H1 (cell line): ENCODE measurements around the gene SIAH3. TPM values are rescaled to one million over a fixed set of nuclear protein-coding genes. Genes with fewer than 3 reads are reported as not detected.

Source experiments
- CTCF ChIA-PET: fragments of 300-600 bp; sonication (Branson Sonifier 250); formaldehyde crosslinking; loops from one replicate; lab custom pipeline; 2021; ENCODE audit not compliant: partially characterized antibody; lab: Charles Lee
- POLR2A ChIA-PET: fragments of 300-600 bp; sonication (Branson Sonifier 250); formaldehyde crosslinking; loops from one replicate; lab custom pipeline; 2021; ENCODE audit warnings: inconsistent platforms; ENCODE audit not compliant: partially characterized antibody; lab: Charles Lee
- DNase-seq, 2 experiments: peaks; one replicate each; pipeline versions ENCODE4 v3.0.0 to v3.0.0-alpha.2; 2010 to 2022; ENCODE audit warnings: low spot score in 2 of 2, low read depth in 1 of 2, mixed read lengths in 1 of 2
- FAIRE-seq: peaks from 2 replicates; lab custom pipeline; 2011; peaks lifted over from hg19 to GRCh38; lab: Jason Lieb, UNC
- H2AFZ ChIP-seq: 2 replicates; pipeline ENCODE4 v1.8.1; 2012; ENCODE audit warnings: low read length, inconsistent platforms
- H2AK5ac ChIP-seq: 2 replicates; pipeline ENCODE4 v1.6.1; 2013; ENCODE audit warnings: low read depth, low read length
- H2BK120ac ChIP-seq: replicated peaks from 2 replicates; pipeline ENCODE3; 2013; ENCODE audit warnings: low read depth, low read length, inconsistent platforms
- H2BK12ac ChIP-seq: 2 replicates; pipeline ENCODE4 v1.6.1; 2013; ENCODE audit warnings: low read depth, low read length
- H2BK15ac ChIP-seq: 2 replicates; pipeline ENCODE4 v1.6.1; 2013; ENCODE audit warnings: low read length
- H2BK20ac ChIP-seq: 2 replicates; pipeline ENCODE4 v1.6.1; 2013; ENCODE audit warnings: low read length
- H2BK5ac ChIP-seq: 2 replicates; pipeline ENCODE4 v1.6.1; 2013; ENCODE audit warnings: low read depth, low read length
- H3K14ac ChIP-seq: 2 replicates; pipeline ENCODE4 v1.6.1; 2013; ENCODE audit warnings: inconsistent platforms; ENCODE audit not compliant: insufficient read length
- H3K18ac ChIP-seq: 2 replicates; pipeline ENCODE4 v1.6.1; 2013; ENCODE audit warnings: low read length; ENCODE audit errors: extremely low read depth
- H3K23ac ChIP-seq: 2 replicates; pipeline ENCODE4 v1.6.1; 2013; ENCODE audit warnings: inconsistent platforms; ENCODE audit not compliant: insufficient read length
- H3K23me2 ChIP-seq: 2 replicates; pipeline ENCODE4 v1.6.1; 2013; ENCODE audit warnings: low read depth, low read length
- H3K27ac ChIP-seq: 2 replicates; pipeline ENCODE4 v1.6.1; 2011; ENCODE audit warnings: low read depth, low read length, inconsistent platforms
- H3K27me3 ChIP-seq, 4 experiments: replicated peaks in 1 of 4; 1 replicate in 1 of 4; 2 replicates in 3 of 4; pipeline versions ENCODE4 v1.6.1 to v1.8.1; 2011 to 2013; ENCODE audit warnings: low read length in 3 of 4, mild to moderate bottlenecking in 3 of 4, inconsistent platforms in 2 of 4, mixed read lengths in 2 of 4, moderate library complexity in 1 of 4; ENCODE audit not compliant: control insufficient read depth in 3 of 4, insufficient read depth in 3 of 4; ENCODE audit errors: extremely low read depth in 1 of 4
- H3K36me3 ChIP-seq, 4 experiments: 2 replicates each; pipeline versions ENCODE4 v1.6.1 to v1.8.1; 2011 to 2013; ENCODE audit warnings: mild to moderate bottlenecking in 4 of 4, low read length in 3 of 4, moderate library complexity in 2 of 4, control low read depth in 1 of 4, inconsistent platforms in 1 of 4; ENCODE audit not compliant: insufficient read depth in 4 of 4, control insufficient read depth in 2 of 4
- H3K4ac ChIP-seq: replicated peaks from 2 replicates; pipeline ENCODE3; 2013; ENCODE audit warnings: low read length, low read depth, mixed read lengths, inconsistent platforms; ENCODE audit not compliant: insufficient read length
- H3K4me1 ChIP-seq, 4 experiments: replicated peaks in 1 of 4; 1 replicate in 1 of 4; 2 replicates in 3 of 4; pipeline versions ENCODE4 v1.6.1 to v1.8.1; 2011 to 2013; ENCODE audit warnings: low read length in 3 of 4, inconsistent platforms in 2 of 4, mixed read lengths in 1 of 4; ENCODE audit not compliant: insufficient read depth in 4 of 4, control insufficient read depth in 3 of 4
- H3K4me2 ChIP-seq, 2 experiments: 2 replicates each; pipeline versions ENCODE4 v1.6.1 to v1.8.1; 2011 to 2013; ENCODE audit warnings: low read depth in 2 of 2, low read length in 2 of 2, control low read depth in 1 of 2, inconsistent platforms in 1 of 2, mild to moderate bottlenecking in 1 of 2; ENCODE audit not compliant: insufficient read depth in 1 of 2
- H3K4me3 ChIP-seq, 4 experiments: fragments of 200-600, 300-600 bp in 1 of 4; sonication (generic), shearing (Covaris generic), sonication (Bioruptor Twin) in 1 of 4; 2 replicates each; pipeline versions ENCODE4 v1.5.1 to v1.8.1; 2011 to 2016; ENCODE audit warnings: low read length in 4 of 4, low read depth in 3 of 4, control low read depth in 2 of 4, inconsistent platforms in 2 of 4, mild to moderate bottlenecking in 2 of 4, mixed read lengths in 1 of 4, moderate library complexity in 1 of 4; ENCODE audit not compliant: insufficient read depth in 2 of 4; ENCODE audit errors: extremely low read depth in 1 of 4
- H3K56ac ChIP-seq: replicated peaks from 2 replicates; pipeline ENCODE3; 2013; ENCODE audit warnings: low read depth, mild to moderate bottlenecking, mixed read lengths, low read length, inconsistent platforms; ENCODE audit not compliant: insufficient read length
- H3K79me1 ChIP-seq: 2 replicates; pipeline ENCODE4 v1.6.1; 2013; ENCODE audit warnings: low read depth, low read length, control low read depth
- H3K79me2 ChIP-seq, 2 experiments: 2 replicates each; pipeline versions ENCODE4 v1.6.1 to v1.8.1; 2012 to 2013; ENCODE audit warnings: low read length in 2 of 2, mild to moderate bottlenecking in 2 of 2, inconsistent platforms in 1 of 2; ENCODE audit not compliant: insufficient read depth in 2 of 2, control insufficient read depth in 1 of 2
- H3K9ac ChIP-seq, 4 experiments: replicated peaks in 1 of 4; 1 replicate in 1 of 4; 2 replicates in 3 of 4; pipeline versions ENCODE4 v1.6.1 to v1.8.1; 2011 to 2013; ENCODE audit warnings: low read depth in 3 of 4, low read length in 3 of 4, control low read depth in 2 of 4, mild to moderate bottlenecking in 2 of 4, moderate library complexity in 2 of 4, inconsistent platforms in 1 of 4; ENCODE audit errors: extremely low read depth in 1 of 4
- H3K9me3 ChIP-seq, 2 experiments: 2 replicates each; pipeline versions ENCODE4 v1.6.1 to v1.8.1; 2012 to 2013; ENCODE audit warnings: mild to moderate bottlenecking in 2 of 2, moderate library complexity in 2 of 2, control low read depth in 1 of 2, inconsistent platforms in 1 of 2, low read depth in 1 of 2, low read length in 1 of 2, mixed read lengths in 1 of 2; ENCODE audit not compliant: insufficient read depth in 2 of 2
- H4K20me1 ChIP-seq, 2 experiments: replicated peaks in 1 of 2; 2 replicates each; pipeline versions ENCODE3 to v1.8.1; 2011 to 2013; ENCODE audit warnings: inconsistent platforms in 2 of 2, low read length in 2 of 2, mild to moderate bottlenecking in 1 of 2; ENCODE audit not compliant: insufficient read depth in 2 of 2, control insufficient read depth in 1 of 2
- H4K5ac ChIP-seq: 2 replicates; pipeline ENCODE4 v1.6.1; 2013; ENCODE audit warnings: low read length, low read depth, mixed read lengths, inconsistent platforms; ENCODE audit not compliant: insufficient read length
- H4K8ac ChIP-seq: 2 replicates; pipeline ENCODE4 v1.8.0; 2013; ENCODE audit warnings: mild to moderate bottlenecking, moderate library complexity, low read length, inconsistent platforms; ENCODE audit not compliant: insufficient read depth; ENCODE audit errors: extremely low read depth
- H4K91ac ChIP-seq: replicated peaks from 2 replicates; pipeline ENCODE3; 2013; ENCODE audit warnings: low read length, mixed read lengths, inconsistent platforms; ENCODE audit not compliant: insufficient read length
- ATF3 ChIP-seq: IDR thresholded peaks from 2 replicates; pipeline ENCODE4 v1.6.1; 2011; ENCODE audit warnings: low read depth, mild to moderate bottlenecking, low read length; ENCODE audit not compliant: insufficient read depth
- BACH1 ChIP-seq: IDR thresholded peaks from 2 replicates; pipeline ENCODE4 v1.6.1; 2012; ENCODE audit warnings: low read length, improper control_type of control experiment
- E2F6 ChIP-seq: IDR thresholded peaks from 2 replicates; pipeline ENCODE4 v1.6.1; 2012; ENCODE audit warnings: inconsistent platforms
- FOSL1 ChIP-seq: IDR thresholded peaks from 2 replicates; pipeline ENCODE4 v1.6.1; 2011; ENCODE audit warnings: mild to moderate bottlenecking, low read depth, low read length, moderate library complexity; ENCODE audit not compliant: insufficient read depth
- GABPA ChIP-seq: IDR thresholded peaks from 2 replicates; pipeline ENCODE4 v1.6.1; 2011; ENCODE audit warnings: mild to moderate bottlenecking, low read length, moderate library complexity, borderline replicate concordance; ENCODE audit not compliant: insufficient read depth
- MAFK ChIP-seq: IDR thresholded peaks from 2 replicates; pipeline ENCODE4 v1.6.1; 2012; ENCODE audit warnings: low read depth, mild to moderate bottlenecking, improper control_type of control experiment, low read length
- MAX ChIP-seq: IDR thresholded peaks from 2 replicates; pipeline ENCODE4 v1.6.1; 2012; ENCODE audit warnings: inconsistent platforms
- PHF8 ChIP-seq: fragments of 200-600 bp; sonication (generic); conservative IDR thresholded peaks from 2 replicates; pipeline ENCODE4 v1.7.1; 2012; ENCODE audit warnings: low read depth, mild to moderate bottlenecking, inconsistent platforms, low read length, moderate library complexity
- POLR2A ChIP-seq, 2 experiments: IDR thresholded peaks; 1 replicate in 1 of 2; 2 replicates in 1 of 2; pipeline ENCODE4 v1.6.1; 2011; ENCODE audit warnings: low read depth in 2 of 2, low read length in 2 of 2, mild to moderate bottlenecking in 2 of 2; ENCODE audit errors: control extremely low read depth in 1 of 2
- POLR2AphosphoS5 ChIP-seq: IDR thresholded peaks from 2 replicates; pipeline ENCODE4 v1.6.1; 2011; ENCODE audit warnings: low read depth, low read length
- RNF2 ChIP-seq: fragments of 200-900, 300-1000 bp; sonication (generic); IDR thresholded peaks from 2 replicates; pipeline ENCODE4 v1.7.1; 2016; ENCODE audit warnings: borderline replicate concordance, low read depth, mild to moderate bottlenecking, antibody characterized with exemption, low read length; ENCODE audit not compliant: poor library complexity, severe bottlenecking; ENCODE audit errors: missing control alignments
- RXRA ChIP-seq: IDR thresholded peaks from 2 replicates; pipeline ENCODE4 v1.6.1; 2011; ENCODE audit warnings: low read depth, mild to moderate bottlenecking, low read length, moderate library complexity; ENCODE audit not compliant: insufficient read depth
- TCF12 ChIP-seq: IDR thresholded peaks from 2 replicates; pipeline ENCODE4 v1.6.1; 2011; ENCODE audit warnings: low read depth, mild to moderate bottlenecking, low read length
- WGBS, 2 experiments: shearing (Covaris generic) in 1 of 2; methylation state at CpG; one replicate each; pipeline versions ENCODE4 v1.1.6 to v1.1.7; 2013 to 2015; ENCODE audit warnings: low lambda C conversion rate in 2 of 2, mixed read lengths in 2 of 2, inconsistent platforms in 1 of 2, low coverage in 1 of 2, missing lambda C conversion rate in 1 of 2; ENCODE audit not compliant: insufficient replicate concordance in 2 of 2, insufficient coverage in 1 of 2, insufficient read length in 1 of 2; ENCODE audit errors: extremely low coverage in 1 of 2, missing lambda C conversion rate in 1 of 2; 5-methylcytosine and 5-hydroxymethylcytosine counted together
- polyA plus RNA-seq, 7 experiments: library from polyadenylated mRNA; depleted of rRNA in 3 of 7; stranded (reverse) in 5 of 7; unstranded in 2 of 7; fragments of >200 nt in 5 of 7; fragments of 200-250 nt in 2 of 7; gene quantifications; 1 replicate in 5 of 7; 2 replicates in 1 of 7; 4 replicates in 1 of 7; pipeline versions ENCODE4 v1.2.1 to v1.2.3, GENCODE V29; 2011 to 2013; ENCODE audit warnings: missing spikeins in 2 of 7, mixed read lengths in 2 of 7
- total RNA-seq: library from RNA; stranded (reverse); fragmentation: NEBNext Ultra II Directional; extraction: Animal tissue kit (Norgen Biotek cat#: 25700); gene quantifications from 2 replicates; pipeline ENCODE4 v1.2.1, GENCODE V29; 2021

SIAH3 gene
- total and polyA plus RNA-seq, 2 of the 8 experiments (the other 6 are each of a cell fraction or from before 2014, with no cell fraction given) = 0.15 to 0.17 TPM

GRCh38 chr13:45770886-45771285, 80.7 kb downstream of the SIAH3 start:
- Histone ChIP-seq H3K18ac (no peak overlapping the region), H3K23ac (no peak overlapping the region), H3K4me1 (peaks cover 16 to 26% (median 21%) of the 10 kb centered on the region in 4 experiments), H2AK5ac (no peak overlapping the region), H3K27ac (no peak overlapping the region), H2BK20ac (no peak overlapping the region), H2BK15ac (no peak overlapping the region), H3K4me3 (no peak overlapping the region), H3K36me3 (no peaks in the 10 kb centered on the region), H3K79me2 (no peaks in the 10 kb centered on the region), H4K20me1 (no peaks in the 10 kb centered on the region), H4K5ac (no peak overlapping the region), H3K56ac (no peak overlapping the region), H3K79me1 (no peaks in the 10 kb centered on the region), H4K8ac (no peak overlapping the region), H2BK12ac (no peak overlapping the region), H3K4ac (no peak overlapping the region), H4K91ac (no peak overlapping the region), H3K9ac (no peak overlapping the region), H3K23me2 (no peaks in the 10 kb centered on the region; the same call in 1 of the 2 replicates), H2BK120ac (no peak overlapping the region), H2AFZ (no peak overlapping the region), H3K27me3 (no peaks in the 10 kb centered on the region; a peak in 1 of 7 replicates), H3K9me3 (no peaks in the 10 kb centered on the region), H3K14ac (no peak overlapping the region), H2BK5ac (no peak overlapping the region), H3K4me2 (no peak overlapping the region)
- CTCF ChIA-PET = interaction anchor here (1.2 to 1.8 kb wide), 3 partner anchors 10 to 42 kb away, joined by 3 to 5 read pairs (median 3); no protein-coding TSS in a partner anchor
- 85% methylated on average over 2 of the region's 2 CpGs; no CpG with 5 or more reads in 1 of the 2 experiments for WGBS, 2 experiments
- FAIRE-seq (no peak), DNase-seq (no peak)
- POLR2A ChIA-PET = no interaction called here
- TF ChIP-seq RXRA = no peak
- TF ChIP-seq POLR2A (IDR thresholded peaks at IDR 0.05; ENCODE audit: control extremely low read depth in 1 of 2, low read depth in 2 of 2, low read length in 2 of 2) = no peak
- TF ChIP-seq GABPA = no peak
- TF ChIP-seq MAFK = no peak
- no peak for TF ChIP-seq MAX
- TF ChIP-seq BACH1 = no peak
- no peak for TF ChIP-seq POLR2AphosphoS5
- TF ChIP-seq E2F6 = no peak
- no peak for TF ChIP-seq TCF12
- TF ChIP-seq PHF8 = no peak
- no peak for TF ChIP-seq ATF3
- TF ChIP-seq RNF2 = no peak
- no peak for TF ChIP-seq FOSL1
